ENCODE data around the gene DDX19B. TPM values are rescaled to one million over a fixed set of nuclear protein-coding genes. Genes with fewer than 3 reads are reported as not detected.

The DDX19B gene
- total and polyA plus RNA-seq, 7 donors, result 16.6 to 34.2 (median 23.4) TPM

Small RNA genes lying within 50 kb of the gene (small RNA-seq; reads per million reads assigned to genes)
- 0 reads per million in 3 donors for gene RN7SL279P

Other genes starting within 250 kb of the DDX19B start
- 10 to 100 TPM; 16.4 to 28.5 (median 21.5) TPM for gene PDPR, start 184.9 kb upstream of the DDX19B start, total RNA-seq
- 10 to 100 TPM in 1 of 3 donors, 1 to 10 TPM in 2; 2.8 to 11.0 (median 3.0) TPM for gene PDPR, start 184.9 kb upstream of the DDX19B start, polyA plus RNA-seq
- gene CLEC18C, start 125.4 kb upstream of the DDX19B start, total RNA-seq, result not detected
- gene CLEC18C, start 125.4 kb upstream of the DDX19B start, polyA plus RNA-seq, result under 1 TPM in 1 of 3 donors, not detected in 2; 0.10 TPM
- 10 to 100 TPM; 13.5 to 24.7 (median 14.1) TPM for gene EXOSC6, start 47.2 kb upstream of the DDX19B start, total RNA-seq
- gene EXOSC6, start 47.2 kb upstream of the DDX19B start, polyA plus RNA-seq, result 10 to 100 TPM in 1 of 3 donors, 1 to 10 TPM in 2; 5.4 to 12.4 (median 5.8) TPM
- gene AARS1, start 9.7 kb upstream of the DDX19B start, total RNA-seq, result 10 to 100 TPM; 58.1 to 80.0 (median 61.9) TPM
- gene AARS1, start 9.7 kb upstream of the DDX19B start, polyA plus RNA-seq, result 10 to 100 TPM; 19.8 to 45.8 (median 21.5) TPM
- gene DDX19A, start 47.7 kb downstream of the DDX19B start, total RNA-seq, result 10 to 100 TPM; 33.9 to 41.3 (median 37.9) TPM
- 10 to 100 TPM; 12.0 to 24.4 (median 14.4) TPM for gene DDX19A, start 47.7 kb downstream of the DDX19B start, polyA plus RNA-seq
- gene ST3GAL2, start 139.9 kb downstream of the DDX19B start, total RNA-seq, result 10 to 100 TPM; 14.0 to 21.3 (median 16.6) TPM
- gene ST3GAL2, start 139.9 kb downstream of the DDX19B start, polyA plus RNA-seq, result 10 to 100 TPM in 1 of 3 donors, 1 to 10 TPM in 2; 2.3 to 10.2 (median 2.4) TPM
- gene FCSK, start 155.4 kb downstream of the DDX19B start, total RNA-seq, result 10 to 100 TPM in 3 of 4 donors, 1 to 10 TPM in 1; 7.8 to 13.3 (median 12.2) TPM
- gene FCSK, start 155.4 kb downstream of the DDX19B start, polyA plus RNA-seq, result 10 to 100 TPM in 2 of 3 donors, 1 to 10 TPM in 1; 7.6 to 19.1 (median 14.4) TPM
- 10 to 100 TPM; 25.2 to 44.3 (median 31.9) TPM for gene COG4, start 224.4 kb downstream of the DDX19B start, total RNA-seq
- 10 to 100 TPM; 31.2 to 51.0 (median 39.5) TPM for gene COG4, start 224.4 kb downstream of the DDX19B start, polyA plus RNA-seq
- 10 to 100 TPM; 41.9 to 71.5 (median 59.5) TPM for gene SF3B3, start 224.6 kb downstream of the DDX19B start, total RNA-seq
- gene SF3B3, start 224.6 kb downstream of the DDX19B start, polyA plus RNA-seq, result 10 to 100 TPM; 23.8 to 98.5 (median 30.6) TPM

Data from sigmoid colon (tissue), 7 donors.